ENCODE data around the gene ZBED4.
A peak's percentile ranks its signal among the peaks of the same experiment; 100 is the strongest.

Gene ZBED4

DNA sequence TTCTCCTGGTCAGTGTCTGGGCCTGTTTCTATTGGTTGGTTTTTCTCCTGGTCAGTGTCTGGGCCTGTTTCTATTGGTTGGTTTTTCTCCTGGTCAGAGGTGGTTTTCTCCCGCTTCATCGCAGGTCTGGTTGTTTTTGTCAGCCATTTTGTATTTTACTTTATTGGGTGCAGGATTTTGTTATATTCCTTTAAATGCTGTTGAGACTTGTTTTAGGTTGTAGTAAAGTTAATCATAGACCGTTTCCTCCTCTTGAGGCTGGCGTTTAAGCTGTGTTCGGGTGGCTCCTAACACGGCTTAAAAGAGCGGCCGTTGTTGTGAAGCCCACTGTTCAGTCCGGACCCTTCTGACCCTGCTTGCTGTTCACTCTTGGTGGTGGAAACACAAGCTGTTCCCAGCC is 26.2 kb downstream of the ZBED4 start:
- DNase-seq = no peak

DNA sequence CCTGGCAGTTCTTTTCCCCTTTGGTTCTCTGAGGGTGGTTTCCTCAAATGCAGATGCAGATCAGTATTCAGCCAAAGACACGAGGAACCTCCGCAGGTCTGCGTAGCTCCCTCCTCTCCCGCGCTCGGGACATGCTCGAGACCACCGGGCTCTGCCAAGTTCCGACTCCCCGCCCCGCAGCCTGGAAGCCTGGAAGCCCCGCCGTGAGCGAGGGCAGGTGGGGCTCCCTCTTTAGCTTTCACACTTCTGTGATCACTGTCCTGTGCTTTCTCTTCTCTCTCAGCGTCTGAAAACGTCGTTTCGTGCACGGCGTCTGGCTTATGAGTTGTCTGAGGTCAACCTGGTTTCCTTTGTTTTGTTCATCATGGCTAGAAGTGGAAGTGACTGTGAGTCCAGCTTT is 26.6 kb downstream of the ZBED4 start:
- no peak for DNase-seq

DNA sequence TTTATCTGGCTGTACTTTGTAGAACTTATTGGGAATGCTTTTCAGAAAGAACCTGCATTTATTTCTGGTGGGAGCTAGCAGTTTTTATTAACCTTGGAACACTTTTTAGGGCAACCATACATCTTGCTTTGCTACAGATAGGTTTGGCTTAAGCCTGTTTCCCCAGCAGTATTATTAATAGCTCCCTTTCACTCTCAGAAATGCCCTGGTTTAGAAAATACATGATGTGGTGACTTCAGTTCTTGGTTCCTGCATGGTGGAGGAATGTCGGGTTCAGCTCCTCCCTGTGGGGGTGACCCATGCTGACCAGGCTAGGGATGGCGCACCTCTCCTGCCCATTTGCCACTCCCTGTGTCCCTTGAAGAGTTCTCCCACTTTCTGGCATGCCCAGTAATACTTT is 28.2 kb downstream of the ZBED4 start:
- no peak for DNase-seq

DNA sequence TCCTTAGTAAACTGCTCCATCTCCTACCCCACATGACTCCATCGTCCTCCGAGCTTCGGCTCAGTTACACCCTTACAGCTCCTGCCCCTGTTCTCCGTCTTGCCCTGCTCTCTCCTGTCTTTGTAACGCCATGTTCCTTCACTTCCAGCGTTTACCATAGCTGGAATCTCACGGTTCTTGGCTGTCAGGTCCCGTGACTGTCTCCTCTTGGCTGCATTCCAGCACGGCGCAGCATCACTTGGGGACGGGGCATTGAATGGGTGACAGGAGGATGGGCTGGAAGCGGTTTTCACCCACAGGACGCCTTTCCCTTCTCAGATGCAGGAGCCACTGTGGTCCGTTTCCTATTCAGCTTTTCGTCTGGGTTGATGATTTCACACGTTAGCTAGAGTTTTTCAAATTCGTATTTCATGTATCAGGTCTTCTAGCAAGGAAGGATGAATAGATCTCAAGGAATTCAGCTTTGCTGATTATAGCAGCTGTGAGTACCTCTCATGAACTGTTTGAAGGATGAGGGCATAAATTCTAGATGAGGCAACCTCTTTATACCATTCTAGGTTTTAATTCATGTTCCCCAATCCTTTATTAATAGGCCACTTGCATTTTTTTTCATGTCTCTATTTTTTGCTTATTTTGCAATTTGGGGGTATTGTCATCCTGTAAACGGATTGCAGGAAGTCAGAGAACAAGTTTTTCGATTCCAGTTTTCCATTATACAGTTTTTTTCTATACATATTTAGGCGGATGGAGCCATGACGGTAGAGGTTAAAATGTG is 29.1 kb downstream of the ZBED4 start:
- DNase-seq = peak; percentile 6

DNA sequence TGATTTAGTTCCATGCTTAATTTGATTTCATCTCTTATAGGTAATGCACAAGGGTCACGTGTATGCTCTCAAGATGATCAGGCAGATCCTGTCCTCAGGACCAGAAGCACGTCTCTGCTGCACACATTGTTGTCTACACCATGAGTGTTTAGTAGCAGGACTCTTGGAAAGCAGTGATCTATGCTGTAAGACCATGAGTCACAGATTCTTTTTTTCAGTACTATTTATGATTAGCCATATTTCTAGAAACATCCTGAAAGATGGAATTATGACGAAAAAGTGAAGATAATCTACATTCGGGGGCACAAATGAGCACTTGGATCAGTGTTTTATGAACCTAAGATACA is 29.6 kb downstream of the ZBED4 start:
- DNase-seq = no peak

DNA sequence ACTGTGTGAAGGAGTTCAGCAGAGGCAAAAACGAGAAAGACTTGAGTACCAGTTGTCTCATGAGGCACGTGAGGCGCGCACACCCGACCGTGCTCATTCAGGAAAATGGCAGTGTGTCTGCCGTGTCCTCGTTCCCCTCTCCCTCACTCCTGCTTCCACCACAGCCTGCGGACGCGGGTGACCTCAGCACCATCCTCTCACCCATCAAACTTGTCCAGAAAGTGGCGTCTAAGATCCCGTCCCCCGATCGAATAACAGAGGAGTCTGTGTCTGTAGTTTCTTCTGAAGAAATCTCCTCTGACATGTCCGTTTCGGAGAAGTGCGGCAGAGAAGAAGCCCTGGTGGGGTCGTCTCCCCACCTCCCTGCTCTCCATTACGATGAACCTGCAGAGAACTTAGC is 30.4 kb downstream of the ZBED4 start:
- DNase-seq = no peak

DNA sequence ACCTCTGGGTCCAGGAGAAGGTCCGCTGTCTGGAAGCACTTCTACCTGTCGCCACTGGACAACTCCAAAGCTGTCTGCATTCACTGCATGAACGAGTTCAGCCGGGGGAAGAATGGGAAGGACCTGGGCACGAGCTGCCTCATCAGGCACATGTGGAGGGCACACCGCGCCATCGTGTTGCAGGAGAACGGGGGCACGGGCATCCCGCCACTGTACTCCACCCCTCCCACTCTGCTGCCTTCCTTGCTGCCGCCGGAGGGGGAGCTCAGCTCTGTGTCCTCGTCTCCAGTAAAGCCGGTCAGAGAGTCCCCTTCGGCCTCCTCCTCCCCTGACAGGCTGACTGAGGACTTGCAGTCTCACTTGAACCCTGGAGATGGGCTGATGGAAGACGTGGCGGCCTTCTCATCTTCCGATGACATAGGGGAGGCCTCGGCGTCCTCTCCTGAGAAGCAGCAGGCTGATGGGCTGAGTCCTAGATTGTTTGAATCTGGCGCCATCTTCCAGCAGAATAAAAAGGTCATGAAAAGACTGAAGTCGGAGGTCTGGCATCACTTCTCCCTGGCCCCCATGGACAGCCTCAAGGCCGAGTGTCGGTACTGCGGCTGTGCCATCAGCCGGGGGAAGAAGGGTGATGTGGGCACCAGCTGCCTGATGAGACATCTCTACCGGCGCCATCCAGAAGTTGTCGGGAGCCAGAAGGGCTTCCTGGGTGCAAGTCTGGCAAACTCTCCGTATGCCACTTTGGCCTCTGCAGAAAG is 31.0 kb downstream of the ZBED4 start:
- no peak for DNase-seq

DNA sequence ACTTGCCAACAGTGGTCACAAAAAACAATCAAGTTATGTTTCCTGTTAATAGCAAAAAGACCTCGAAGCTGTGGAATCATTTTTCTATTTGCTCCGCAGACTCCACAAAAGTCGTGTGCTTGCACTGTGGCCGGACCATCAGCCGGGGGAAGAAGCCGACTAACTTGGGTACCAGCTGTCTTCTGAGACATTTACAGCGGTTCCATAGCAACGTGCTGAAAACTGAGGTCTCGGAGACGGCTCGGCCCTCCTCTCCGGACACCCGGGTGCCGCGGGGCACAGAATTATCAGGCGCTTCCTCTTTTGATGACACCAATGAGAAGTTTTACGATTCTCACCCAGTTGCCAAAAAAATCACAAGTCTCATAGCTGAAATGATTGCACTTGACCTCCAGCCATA is 31.6 kb downstream of the ZBED4 start:
- DNase-seq = no peak

DNA sequence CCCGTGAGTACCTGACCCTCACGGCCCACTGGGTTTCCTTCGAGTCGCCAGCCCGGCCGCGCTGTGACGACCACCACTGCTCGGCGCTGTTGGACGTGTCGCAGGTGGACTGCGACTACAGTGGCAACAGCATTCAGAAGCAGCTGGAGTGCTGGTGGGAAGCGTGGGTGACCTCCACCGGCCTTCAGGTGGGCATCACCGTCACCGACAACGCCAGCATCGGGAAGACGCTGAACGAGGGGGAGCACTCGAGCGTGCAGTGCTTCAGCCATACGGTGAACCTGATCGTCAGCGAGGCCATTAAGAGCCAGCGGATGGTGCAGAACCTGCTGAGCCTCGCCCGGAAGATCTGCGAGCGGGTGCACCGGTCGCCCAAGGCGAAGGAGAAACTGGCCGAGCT is 32.2 kb downstream of the ZBED4 start:
- DNase-seq = no peak

DNA sequence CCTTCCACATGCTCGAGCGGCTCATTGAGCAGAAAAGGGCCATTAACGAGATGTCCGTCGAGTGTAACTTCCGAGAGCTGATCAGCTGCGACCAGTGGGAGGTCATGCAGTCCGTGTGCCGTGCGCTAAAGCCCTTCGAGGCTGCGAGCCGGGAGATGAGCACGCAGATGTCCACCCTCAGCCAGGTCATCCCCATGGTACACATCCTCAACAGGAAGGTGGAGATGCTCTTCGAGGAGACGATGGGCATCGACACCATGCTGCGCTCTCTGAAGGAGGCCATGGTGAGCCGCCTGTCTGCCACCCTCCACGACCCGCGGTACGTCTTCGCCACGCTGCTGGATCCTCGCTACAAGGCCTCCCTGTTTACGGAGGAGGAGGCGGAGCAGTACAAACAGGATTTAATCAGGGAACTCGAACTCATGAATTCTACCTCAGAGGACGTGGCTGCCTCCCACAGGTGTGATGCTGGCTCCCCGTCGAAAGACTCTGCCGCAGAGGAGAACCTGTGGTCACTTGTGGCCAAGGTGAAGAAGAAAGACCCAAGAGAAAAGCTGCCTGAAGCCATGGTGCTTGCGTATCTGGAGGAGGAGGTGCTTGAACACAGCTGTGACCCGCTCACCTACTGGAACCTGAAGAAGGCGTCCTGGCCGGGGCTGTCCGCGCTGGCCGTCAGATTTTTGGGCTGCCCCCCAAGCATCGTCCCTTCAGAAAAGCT is 32.9 kb downstream of the ZBED4 start:
- no peak for DNase-seq

DNA sequence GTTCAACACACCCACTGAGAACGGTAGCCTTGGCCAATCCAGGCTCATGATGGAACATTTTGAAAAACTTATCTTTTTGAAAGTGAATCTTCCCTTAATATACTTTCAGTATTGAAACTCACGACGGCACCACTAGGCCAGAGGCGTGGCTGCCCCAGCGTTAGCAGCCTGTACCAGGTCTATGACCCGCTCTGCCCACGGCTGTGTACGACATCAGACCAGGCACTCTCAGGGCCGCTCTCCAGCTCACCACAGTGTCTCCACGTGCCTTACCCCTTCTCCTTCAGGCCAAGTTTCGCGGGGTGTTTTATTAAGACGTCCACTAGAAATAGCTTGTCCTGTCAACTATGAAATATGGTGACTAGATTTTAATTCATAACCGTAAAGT is 33.4 kb downstream of the ZBED4 start:
- no peak for DNase-seq

DNA sequence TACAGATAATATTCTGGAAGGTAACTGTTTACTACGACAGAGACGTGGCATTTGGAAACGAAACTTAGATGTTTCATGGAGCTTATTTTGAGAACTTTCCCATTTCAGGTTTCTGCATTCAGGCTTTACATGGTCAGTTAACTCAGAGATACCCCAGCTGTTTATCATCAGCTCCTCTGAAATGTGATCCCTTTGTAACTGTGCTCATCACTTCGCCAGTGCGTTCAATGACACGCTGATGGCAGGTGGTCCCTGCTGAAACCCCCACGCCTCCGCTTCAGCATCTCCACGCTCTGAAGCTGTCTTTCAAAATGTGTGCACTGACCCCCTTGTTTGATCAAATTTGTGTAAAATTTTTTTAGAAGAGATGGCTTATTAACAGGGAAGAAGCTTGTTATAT is 34.1 kb downstream of the ZBED4 start:
- no peak for DNase-seq

DNA sequence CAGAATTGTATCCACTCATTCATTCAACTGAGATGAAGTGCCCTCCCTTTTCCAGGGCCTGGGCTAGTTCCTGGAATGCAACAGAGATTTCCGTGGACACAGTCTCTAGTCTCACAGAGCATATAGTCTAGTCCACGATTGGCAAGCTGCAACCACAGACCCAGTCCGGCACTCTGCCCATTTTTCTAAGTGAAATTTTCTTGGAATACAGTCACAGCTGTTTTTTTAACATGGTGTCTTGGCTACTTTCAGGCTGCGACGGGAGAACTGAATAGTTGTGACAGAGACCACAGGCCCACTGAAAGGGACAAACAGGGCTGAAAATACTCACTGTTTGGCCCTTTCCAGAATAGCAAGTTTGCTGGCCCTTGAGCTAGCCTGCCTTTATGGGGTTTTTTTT is 35.4 kb downstream of the ZBED4 start:
- DNase-seq = no peak

DNA sequence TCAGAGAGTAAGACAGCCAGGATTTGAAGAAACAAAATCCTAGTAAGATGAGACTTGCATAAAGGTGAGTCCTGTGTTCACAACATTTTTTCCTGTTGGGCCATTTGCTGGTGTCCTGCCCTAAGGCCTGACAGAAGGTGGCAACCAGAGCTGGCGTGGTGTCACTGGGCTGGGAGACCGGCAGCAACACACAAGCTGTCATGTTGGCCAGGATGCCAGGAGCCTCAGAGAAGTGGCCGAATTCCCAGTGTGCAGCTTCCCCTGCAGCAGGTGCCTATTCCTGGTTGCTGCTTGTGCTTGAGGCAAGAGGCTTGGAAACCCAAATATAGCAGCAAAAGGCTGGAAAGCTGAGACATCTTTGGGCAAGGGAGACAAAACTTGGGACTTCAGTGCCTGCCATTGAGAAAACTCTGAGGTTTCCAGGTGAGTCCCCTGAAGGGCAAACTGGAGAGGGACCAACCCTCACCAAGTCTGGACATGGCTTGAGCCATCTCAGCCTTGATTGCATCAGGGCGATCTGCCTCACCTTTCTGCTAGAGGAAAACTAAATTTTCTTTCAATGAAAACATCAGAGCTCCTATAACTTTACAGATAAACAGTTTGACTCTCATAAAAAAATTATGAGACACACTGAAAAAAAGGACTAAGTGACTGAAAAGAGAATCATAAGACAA is 38.7 kb downstream of the ZBED4 start:
- DNase-seq = no peak

DNA sequence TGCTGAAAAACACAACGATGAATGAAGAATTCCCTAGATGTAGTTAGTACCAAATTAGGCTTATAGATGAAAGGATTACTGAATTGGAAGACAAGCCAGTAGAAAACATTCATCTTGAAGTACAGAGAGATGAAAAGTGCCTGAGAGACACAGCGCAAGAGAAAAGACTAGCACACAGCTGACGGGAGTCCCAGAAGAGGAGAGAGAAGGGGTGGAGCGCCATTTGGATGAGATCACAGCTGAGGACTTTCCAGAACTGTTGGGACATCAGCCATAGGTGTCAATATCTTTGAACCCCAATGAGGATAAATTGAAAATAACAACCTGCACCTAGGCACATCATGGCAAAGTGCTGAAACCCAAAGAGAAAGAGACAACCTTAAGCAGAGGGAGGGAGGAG is 39.4 kb downstream of the ZBED4 start:
- no peak for DNase-seq

DNA sequence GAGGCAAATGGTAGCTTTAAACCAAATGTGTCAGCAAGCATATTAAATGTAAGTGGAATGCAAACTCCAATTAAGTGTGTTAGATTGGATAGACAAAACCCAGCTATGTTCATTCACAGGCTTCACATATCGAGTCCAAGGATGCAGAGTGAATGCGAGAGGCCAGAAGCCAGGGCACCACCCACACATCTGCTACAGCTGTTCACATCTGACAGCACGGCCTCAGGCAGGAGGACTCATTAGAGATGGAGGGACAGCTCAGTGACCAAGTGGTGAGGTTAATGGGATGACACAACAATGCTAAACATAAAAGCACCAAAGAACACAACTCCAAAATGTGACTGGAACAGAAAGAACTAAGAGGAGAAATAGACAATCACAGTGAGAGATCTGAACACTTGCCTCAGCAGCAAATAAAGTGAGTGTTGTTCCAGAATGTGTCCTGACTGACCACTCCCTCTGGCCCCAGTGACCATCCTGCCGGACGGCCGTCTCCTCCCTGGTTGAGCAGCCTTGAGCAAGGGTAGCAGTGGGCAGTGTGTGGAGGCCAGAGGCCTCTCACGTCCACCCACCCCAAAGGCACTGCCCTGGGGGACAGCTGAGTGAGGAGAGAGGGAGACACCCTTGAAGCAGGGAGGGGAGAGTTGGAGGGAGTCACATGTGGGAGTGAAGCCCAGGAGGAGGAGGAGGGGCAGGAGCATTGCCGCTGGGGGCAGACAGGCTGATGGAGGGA is 40.8 kb downstream of the ZBED4 start:
- DNase-seq = no peak

DNA sequence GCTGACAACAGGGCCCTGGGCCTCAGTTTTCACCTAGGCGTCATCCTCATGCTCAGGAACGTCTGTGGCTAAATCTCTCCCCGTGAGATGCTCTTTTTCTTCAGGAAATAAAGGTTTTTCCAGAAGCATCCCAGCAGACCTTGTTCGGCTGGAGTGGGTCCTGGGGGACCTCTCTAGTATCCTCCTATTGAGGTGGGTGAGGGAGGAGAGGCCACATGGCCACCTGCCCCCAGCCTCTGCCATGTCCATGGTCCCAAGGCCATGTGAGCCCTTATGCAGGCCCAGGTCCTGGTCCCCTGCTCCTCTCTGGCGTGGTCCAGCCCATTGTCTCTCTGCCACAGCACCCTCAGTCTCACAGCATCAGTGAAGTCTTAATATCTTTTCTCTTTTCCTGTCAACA is 42.6 kb downstream of the ZBED4 start:
- no peak for DNase-seq

DNA sequence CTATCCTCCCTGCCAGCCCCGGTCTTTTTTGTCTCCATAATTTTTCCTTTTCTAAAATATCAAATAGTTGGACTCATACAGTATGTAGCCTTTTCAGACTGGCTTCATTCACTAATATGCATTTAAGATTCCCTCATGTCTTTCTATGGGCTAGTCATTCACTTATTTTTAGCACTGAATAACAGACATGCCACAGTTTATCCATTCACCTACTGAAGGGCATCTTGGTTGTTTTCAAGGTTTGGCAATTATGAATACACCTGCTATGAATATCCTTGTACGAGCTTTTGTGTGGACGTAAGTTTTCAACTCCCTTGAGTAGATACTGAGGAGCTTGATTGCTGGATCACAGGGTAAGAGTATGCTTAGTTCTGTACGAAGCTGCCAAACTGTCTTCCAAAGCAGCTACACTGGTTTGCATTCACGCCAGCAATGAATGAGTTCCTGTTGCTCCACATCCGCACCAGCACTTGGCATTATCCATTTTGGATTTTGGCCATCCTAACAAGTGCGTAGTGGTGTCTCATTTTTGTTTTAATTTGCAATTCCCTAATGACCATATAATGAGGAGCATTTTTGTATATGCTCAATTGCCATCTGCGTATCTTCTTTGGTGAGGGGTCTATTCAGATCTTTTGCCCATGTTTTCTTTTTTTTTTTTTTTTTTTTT is 43.5 kb downstream of the ZBED4 start:
- no peak for DNase-seq

DNA sequence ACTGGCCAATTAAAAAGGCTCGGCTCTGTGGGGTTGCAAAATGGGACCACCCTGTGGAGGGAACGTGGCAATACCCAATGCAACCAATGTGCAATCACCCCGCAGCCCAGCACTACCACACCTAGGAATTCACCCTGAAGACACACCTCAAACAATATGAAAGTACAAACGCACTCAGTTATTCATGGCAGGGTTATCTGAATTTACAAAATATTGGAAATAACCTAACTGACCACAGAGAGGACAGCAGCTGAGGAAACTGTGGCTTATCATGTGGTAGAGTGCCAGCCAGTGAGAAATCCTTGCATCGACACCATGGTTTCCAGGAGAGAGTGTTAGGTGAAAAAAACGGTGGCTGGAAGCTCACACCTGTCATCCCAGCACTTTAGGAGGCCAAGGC is 45.9 kb downstream of the ZBED4 start:
- DNase-seq = no peak

DNA sequence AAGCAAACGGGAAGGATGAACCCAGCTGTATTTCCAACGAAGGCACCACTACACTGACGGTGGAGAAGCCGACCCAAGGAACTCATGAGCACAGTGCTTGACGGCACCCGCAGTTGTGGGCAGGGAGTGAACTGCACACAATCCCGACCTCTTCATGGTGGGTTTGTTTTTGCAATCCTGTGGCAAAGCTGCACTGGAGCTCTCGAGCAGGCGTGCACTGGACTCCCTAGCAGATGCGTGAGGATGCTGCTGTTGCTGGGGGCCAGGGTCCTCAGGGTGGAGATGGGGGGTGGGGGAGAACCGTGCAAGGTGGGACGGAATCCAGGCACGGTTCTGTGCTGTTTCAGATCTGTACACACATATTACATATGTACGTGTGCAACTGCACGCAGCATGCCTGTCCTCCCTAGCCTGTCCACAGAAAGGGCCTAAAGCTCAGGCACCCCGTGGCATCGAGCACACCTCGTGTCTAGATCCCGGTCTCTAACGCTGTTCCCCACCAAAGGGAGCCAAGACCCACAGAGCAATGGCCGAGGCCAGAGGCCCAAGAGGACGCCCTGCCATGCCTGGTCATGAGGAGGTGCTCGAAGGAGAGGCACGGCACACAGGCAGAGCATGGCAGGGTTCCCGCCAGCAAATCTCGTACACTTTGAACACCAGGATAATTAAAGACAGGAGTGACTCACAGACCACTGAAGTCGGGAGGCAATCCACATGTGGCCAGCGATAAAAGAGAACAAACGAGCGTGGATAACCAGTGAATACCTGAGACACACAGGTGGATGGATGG is 47.0 kb downstream of the ZBED4 start:
- DNase-seq = no peak

DNA sequence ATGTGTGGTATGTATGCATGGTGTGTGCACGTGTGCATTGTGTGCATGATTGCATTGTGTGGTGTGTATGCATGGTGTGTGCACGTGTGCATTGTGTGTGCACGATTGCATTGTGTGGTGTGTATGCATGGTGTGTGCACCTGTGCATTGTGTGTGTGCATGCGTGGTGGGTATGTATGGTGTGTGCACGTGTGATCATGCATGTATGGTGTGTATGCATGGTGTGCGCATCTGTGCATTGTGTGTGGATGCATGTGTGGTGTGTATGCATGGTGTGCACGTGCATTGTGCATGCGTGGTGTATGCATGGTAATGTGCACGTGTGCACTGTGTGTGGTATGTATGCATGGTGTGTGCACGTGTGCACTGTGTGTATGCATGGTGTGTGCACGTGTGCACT is 47.8 kb downstream of the ZBED4 start:
- no peak for DNase-seq
